ENCODE results near the gene TRIM65.
"Not testable (repeated sequence)": the region's sequence is repeated elsewhere in the genome, so short reads cannot be mapped to it uniquely, and the experiment has no call there.

The TRIM65 gene

DNA sequence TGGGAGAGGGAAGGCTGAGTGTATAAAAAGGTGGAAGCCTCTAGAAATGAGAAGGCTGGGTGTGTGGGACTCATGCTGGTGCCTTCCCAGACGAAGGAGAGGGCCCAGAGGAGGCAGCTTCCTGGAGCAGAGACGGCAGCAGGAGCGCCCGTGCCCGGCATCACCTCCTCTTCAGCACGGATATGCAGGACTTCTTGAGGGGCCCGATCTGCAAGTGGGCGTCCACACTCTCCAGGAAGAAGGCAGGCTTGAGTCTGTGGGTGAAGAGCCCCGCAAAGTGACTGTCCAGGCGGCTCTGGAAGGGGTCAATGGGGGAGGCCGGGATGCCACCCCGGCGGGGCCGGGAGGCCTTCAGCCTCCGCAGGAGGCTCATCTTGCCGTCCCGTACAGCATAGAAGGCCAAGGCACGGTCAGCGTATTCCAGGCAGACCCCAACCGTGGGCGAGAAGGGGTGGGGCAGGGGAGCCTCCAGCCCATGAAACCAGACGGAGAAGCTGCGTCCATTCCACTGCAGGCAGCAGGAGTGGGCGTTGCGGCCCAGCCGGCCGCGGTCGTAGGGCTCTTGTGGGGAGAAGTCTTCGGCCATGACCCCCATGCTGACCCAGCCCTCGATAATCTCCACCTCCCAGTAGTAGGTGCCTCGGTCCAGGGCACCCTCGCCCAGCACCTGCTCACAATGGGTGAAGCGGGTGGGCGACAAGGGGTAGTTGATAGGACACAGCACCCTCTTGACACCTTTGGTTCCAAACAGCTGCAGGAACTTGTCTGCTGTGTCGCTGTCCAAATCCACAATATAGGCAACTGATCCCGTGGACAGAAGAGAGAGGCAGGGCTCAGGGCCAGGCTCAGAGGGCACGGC lies 22.2 kb downstream of the TRIM65 start:
- no peak for DNase-seq

GRCh38 chr17:75873587-75874322 lies 23.0 kb downstream of the TRIM65 start:
- DNase-seq: no peak

- peak in 1 of 2 donors; percentile 37 for DNase-seq
Measured at GRCh38 chr17:75872434-75873351, 24.1 kb downstream of the TRIM65 start.

DNA sequence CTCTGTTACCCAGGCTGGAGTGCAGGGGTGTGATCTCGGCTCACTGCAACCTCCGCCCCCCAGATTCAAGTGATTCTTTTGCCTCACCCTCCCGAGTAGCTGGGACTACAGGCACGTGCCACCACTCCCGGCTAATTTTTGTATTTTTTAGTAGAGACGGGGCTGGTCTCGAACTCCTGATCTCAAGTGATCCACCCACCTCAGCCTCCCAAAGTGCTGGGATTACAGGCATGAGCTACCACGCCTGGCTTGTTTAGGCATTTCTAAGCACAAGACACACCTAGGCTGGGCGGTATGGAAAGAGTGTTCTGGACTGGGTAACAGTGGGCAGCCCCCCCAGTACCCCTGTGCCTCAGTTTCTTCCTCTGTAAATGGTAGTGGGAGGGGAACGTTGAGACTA lies 26.5 kb downstream of the TRIM65 start:
- not testable (repeated sequence) for DNase-seq

- peak; percentile 80 to 88 for DNase-seq
Measured at GRCh38 chr17:75869282-75870141, 27.2 kb downstream of the TRIM65 start.

GRCh38 chr17:75868730-75869281 lies 27.9 kb downstream of the TRIM65 start:
- DNase-seq: not testable (repeated sequence)

GRCh38 chr17:75865404-75866188 lies 31.2 kb downstream of the TRIM65 start:
- not testable (repeated sequence) for DNase-seq

DNA sequence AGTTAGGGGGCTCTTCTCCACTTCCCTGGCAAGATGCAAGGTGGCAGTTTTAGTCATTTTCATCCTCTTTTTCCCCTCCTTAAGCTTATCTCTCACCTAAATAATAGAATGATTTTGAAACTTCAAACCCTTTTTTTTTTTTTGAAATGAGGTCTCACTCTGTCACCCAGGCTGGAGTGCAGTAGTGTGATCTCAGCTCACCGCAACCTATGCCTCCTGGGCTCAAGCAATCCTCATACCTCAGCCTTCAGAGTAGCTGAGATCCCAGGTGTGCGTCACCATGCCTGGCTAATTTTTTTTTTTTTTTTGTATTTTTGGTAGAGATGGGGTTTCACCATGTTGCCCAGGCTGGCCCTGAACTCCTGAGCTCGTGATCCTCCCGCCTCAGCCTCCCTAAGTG lies 31.9 kb downstream of the TRIM65 start:
- not testable (repeated sequence) for DNase-seq

DNA sequence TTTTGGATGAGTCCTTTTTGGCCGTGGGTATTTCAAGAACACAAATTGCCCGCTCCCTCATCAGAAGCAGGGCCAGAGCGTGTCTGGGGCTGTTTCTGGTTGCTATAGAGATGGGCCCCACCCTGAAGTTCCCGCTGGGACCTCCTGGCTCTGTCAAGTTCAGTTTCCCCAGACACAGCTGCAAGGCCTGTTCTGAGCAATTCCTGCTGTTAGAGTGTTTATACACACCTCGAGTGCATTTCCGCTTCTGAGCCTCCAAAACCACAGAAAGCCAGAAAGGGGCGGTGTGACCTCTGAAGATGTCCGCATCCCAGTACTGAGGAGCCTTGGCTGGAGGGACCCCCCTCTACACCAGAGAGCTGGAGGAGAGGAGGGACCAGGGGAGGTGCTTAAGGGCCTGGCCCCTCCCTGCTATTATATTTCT lies 32.3 kb downstream of the TRIM65 start:
- no peak for DNase-seq

GRCh38 chr17:75861927-75862317 lies 34.8 kb downstream of the TRIM65 start:
- no peak for DNase-seq

DNA sequence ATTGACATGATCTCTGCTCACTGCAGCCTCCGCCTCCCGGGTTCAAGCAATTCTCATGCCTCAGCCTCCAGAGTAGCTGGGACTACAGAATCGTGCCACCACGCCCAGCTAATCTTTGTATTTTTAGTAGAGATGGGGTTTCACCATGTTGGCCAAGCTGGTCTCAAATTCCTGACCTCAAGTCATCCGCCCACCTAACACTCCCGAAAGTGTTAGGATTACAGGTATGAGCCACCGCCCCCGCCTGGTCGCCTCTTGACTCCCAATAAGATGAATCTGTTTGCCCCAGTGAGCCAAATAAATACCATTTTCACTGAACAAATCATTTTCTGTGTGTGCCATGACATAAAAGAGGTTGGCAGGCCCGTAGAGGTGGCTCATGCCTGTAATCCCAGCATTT lies 37.4 kb downstream of the TRIM65 start:
- DNase-seq: not testable (repeated sequence)

GRCh38 chr17:75856062-75856756 lies 40.5 kb downstream of the TRIM65 start:
- no peak for DNase-seq

DNA sequence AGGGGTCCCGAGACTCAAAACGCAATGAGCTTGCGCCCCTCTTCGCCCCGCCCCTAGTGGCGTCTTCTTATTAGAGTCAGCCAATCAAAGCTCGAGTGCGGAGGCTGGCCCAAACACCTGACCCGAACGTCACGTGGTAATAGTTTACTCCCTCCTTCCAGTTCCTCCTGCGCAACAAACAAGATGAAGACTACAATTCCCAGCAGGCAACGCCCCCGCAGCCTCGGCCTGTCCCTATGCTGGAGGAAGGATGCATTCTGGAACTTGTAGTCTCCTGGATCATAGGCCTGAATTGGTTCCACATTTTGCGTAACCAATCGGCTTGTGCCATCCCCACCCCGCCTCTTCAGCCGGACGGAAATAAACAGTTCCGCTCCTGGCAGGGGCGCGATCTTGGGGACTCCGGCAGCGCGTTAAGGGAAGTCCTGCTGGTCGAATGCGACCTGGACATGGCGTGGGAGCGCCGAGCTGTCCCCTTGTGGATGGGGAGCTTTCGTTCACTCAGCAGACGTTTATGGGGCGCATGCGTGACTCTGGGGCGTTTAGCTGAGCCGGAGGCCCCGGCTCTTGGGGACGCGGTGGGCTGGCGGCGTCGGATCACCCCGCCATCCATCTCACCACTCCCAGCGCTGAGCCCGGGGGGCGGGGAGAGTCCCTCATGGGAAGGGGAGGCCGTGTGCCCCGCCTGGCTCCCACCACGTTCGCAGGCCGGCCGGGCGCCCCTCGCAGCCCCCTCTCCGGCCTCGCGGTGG lies 41.3 kb downstream of the TRIM65 start, which contains the start of gene WBP2:
WBP2 (minus strand) TSS at position 26 of the 752 bp plus-strand sequence. CDS start 38 bp downstream, outside the sequence.
- DNase-seq: peak; percentile 98 to 100

GRCh38 chr17:75854881-75855309 lies 41.9 kb downstream of the TRIM65 start:
- DNase-seq: no peak

DNA sequence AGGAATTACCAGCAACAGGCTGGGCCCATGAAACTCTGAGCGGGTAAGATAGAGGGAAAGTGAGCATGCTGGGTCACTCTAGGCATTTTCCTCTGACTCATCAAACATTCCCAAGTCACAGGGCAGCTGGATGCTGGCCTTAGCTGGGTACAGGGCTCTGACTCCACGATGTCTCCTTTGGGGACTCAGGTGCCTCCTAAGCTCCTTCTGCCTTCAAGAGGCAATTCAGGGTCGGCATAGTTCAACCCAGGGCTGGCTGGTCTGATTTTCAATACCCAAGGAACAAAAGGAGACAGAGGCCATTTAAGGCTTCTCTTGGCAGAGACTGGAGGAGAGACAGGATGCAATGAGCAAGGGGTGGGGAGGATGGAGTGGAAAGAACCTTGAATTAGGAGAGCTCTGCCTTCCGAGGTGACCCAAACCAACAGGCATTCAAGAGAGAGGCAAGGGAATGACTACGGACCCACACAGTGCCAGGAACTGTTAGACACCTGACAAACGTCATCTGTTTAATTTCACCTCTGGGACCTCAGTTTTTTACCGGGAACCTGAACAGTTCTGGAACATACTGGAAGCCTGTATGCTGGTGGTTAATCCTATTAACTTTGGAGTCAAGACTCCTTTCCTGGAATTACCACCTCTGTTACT lies 42.5 kb downstream of the TRIM65 start:
- DNase-seq: no peak

- no peak for DNase-seq
Measured at GRCh38 chr17:75853433-75853832, 43.3 kb downstream of the TRIM65 start.

- DNase-seq: not testable (repeated sequence)
Measured at GRCh38 chr17:75851693-75851991, 45.1 kb downstream of the TRIM65 start.

- peak; percentile 44 to 75 for DNase-seq
Measured at GRCh38 chr17:75850928-75851692, 45.6 kb downstream of the TRIM65 start.
